Fibroblast of lung (primary cell): ENCODE results near the gene SRPK2. TPM values are rescaled to one million over a fixed set of nuclear protein-coding genes. Genes with fewer than 3 reads are reported as not detected.

ENCODE experiments used
- DNase-seq, 2 donors: peaks; one replicate each; pipeline versions ENCODE4 v3.0.0 to v3.0.0-alpha.2; 2010; ENCODE audit warnings: low read depth in 2 of 2
- H2AFZ ChIP-seq: 2 replicates; pipeline ENCODE4 v1.5.1; 2012; ENCODE audit warnings: low read length, control low read depth, inconsistent platforms
- H3K27ac ChIP-seq: 2 replicates; pipeline ENCODE4 v1.5.1; 2011; ENCODE audit warnings: low read length, control low read depth; ENCODE audit not compliant: insufficient read depth
- H3K27me3 ChIP-seq: 2 replicates; pipeline ENCODE4 v1.5.1; 2011; ENCODE audit warnings: mild to moderate bottlenecking, low read length; ENCODE audit not compliant: control insufficient read depth, insufficient read depth
- H3K36me3 ChIP-seq: 2 replicates; pipeline ENCODE4 v1.5.1; 2011; ENCODE audit warnings: low read length; ENCODE audit not compliant: control insufficient read depth, insufficient read depth
- H3K4me1 ChIP-seq: 2 replicates; pipeline ENCODE4 v1.5.1; 2011; ENCODE audit warnings: low read length; ENCODE audit not compliant: control insufficient read depth, insufficient read depth; ENCODE audit errors: extremely low read depth
- H3K4me2 ChIP-seq: 2 replicates; pipeline ENCODE4 v1.5.1; 2011; ENCODE audit warnings: low read length, control low read depth; ENCODE audit not compliant: insufficient read depth; ENCODE audit errors: extremely low read depth
- H3K4me3 ChIP-seq, 4 experiments: fragments of 200-600 bp in 1 of 4; sonication (generic) in 1 of 4; replicated peaks in 1 of 4; 2 replicates each; pipeline ENCODE4 v1.5.1; 2011 to 2016; ENCODE audit warnings: low read length in 4 of 4, low read depth in 3 of 4, mild to moderate bottlenecking in 3 of 4, control low read depth in 2 of 4, inconsistent platforms in 1 of 4, mixed read lengths in 1 of 4; ENCODE audit not compliant: insufficient read depth in 1 of 4; ENCODE audit errors: control extremely low read depth in 1 of 4
- H3K79me2 ChIP-seq: 2 replicates; pipeline ENCODE4 v1.5.1; 2012; ENCODE audit warnings: mild to moderate bottlenecking, low read length, inconsistent platforms; ENCODE audit not compliant: control insufficient read depth, insufficient read depth
- H3K9ac ChIP-seq: 2 replicates; pipeline ENCODE4 v1.5.1; 2011; ENCODE audit warnings: mild to moderate bottlenecking, low read length, control low read depth; ENCODE audit not compliant: insufficient read depth
- H3K9me3 ChIP-seq: 2 replicates; pipeline ENCODE4 v1.5.1; 2012; ENCODE audit warnings: low read depth, low read length; ENCODE audit not compliant: control insufficient read depth, insufficient read depth
- H4K20me1 ChIP-seq: 2 replicates; pipeline ENCODE4 v1.5.1; 2011; ENCODE audit warnings: low read length; ENCODE audit not compliant: control insufficient read depth, insufficient read depth; ENCODE audit errors: extremely low read depth
- CTCF ChIP-seq, 2 donors: IDR thresholded peaks in 1 of 2; conservative IDR thresholded peaks in 1 of 2; 1 replicate in 1 of 2; 2 replicates in 1 of 2; pipeline ENCODE4 v1.5.1; 2011 to 2012; ENCODE audit warnings: low read length in 2 of 2, control low read depth in 1 of 2, inconsistent platforms in 1 of 2, low read depth in 1 of 2, mild to moderate bottlenecking in 1 of 2
- EZH2 ChIP-seq: IDR thresholded peaks from 2 replicates; pipeline ENCODE4 v1.5.1; 2012; ENCODE audit warnings: low read length, control low read depth, mild to moderate bottlenecking; ENCODE audit errors: missing control alignments
- polyA plus RNA-seq, 2 donors: library from polyadenylated mRNA; depleted of rRNA in 1 of 2; stranded (reverse) in 1 of 2; unstranded in 1 of 2; fragments of >200 nt; gene quantifications; 2 replicates each; pipeline ENCODE4 v1.2.1, GENCODE V29; 2011 to 2012; ENCODE audit warnings: missing spikeins in 1 of 2
- total RNA-seq: library from RNA; depleted of rRNA; stranded (reverse); fragments of >200 nt; gene quantifications from 2 replicates; pipeline ENCODE4 v1.2.1, GENCODE V29; 2014

Gene SRPK2
- total and polyA plus RNA-seq, 2 donors (not counting 1 experiment from before 2014, with no cell fraction given) = 27.8 to 61.8 TPM

- H3K9ac ChIP-seq = no peak overlapping the region
- H3K79me2 ChIP-seq = no peaks in the 10 kb centered on the region
- DNase-seq = no peak
Measured at GRCh38 chr7:105173586-105173985, 215.1 kb downstream of the SRPK2 start.

GRCh38 chr7:105164751-105165150, 224.0 kb downstream of the SRPK2 start:
- Histone ChIP-seq H3K79me2 (no peaks in the 10 kb centered on the region), H3K4me1 (no peaks in the 10 kb centered on the region), H3K9me3 (no peaks in the 10 kb centered on the region), H3K4me2 (no peak overlapping the region), H3K9ac (no peak overlapping the region), H3K36me3 (no peaks in the 10 kb centered on the region), H3K27me3 (no peaks in the 10 kb centered on the region), H3K27ac (no peak overlapping the region), H4K20me1 (no peaks in the 10 kb centered on the region), H3K4me3 (no peak overlapping the region), H2AFZ (no peak overlapping the region)
- no peak for DNase-seq
- no peak for TF ChIP-seq EZH2
- TF ChIP-seq CTCF (conservative IDR thresholded peaks at IDR 0.05 in 1 of 2, IDR thresholded peaks at IDR 0.05 in 1 of 2; ENCODE audit: low read depth in 1 of 2, low read length in 2 of 2) = no peak

More at GRCh38 chr7:105173586-105173985, 215.1 kb downstream of the SRPK2 start:
- no peaks in the 10 kb centered on the region for H4K20me1 ChIP-seq
- no peaks in the 10 kb centered on the region for H3K9me3 ChIP-seq
- no peaks in the 10 kb centered on the region for H3K27me3 ChIP-seq
- H3K27ac ChIP-seq = no peak overlapping the region
- H3K4me1 ChIP-seq = no peaks in the 10 kb centered on the region
- TF ChIP-seq CTCF (conservative IDR thresholded peaks at IDR 0.05 in 1 of 2, IDR thresholded peaks at IDR 0.05 in 1 of 2; ENCODE audit: low read depth in 1 of 2, low read length in 2 of 2) (no peak), EZH2 (no peak)
- no peak overlapping the region for H2AFZ ChIP-seq
- no peak overlapping the region for H3K4me2 ChIP-seq
- no peak overlapping the region for H3K4me3 ChIP-seq
- H3K36me3 ChIP-seq = no peaks in the 10 kb centered on the region

GRCh38 chr7:105163718-105164117, 225.0 kb downstream of the SRPK2 start:
- H3K9me3 ChIP-seq = no peaks in the 10 kb centered on the region
- H4K20me1 ChIP-seq = no peaks in the 10 kb centered on the region
- H3K4me2 ChIP-seq = no peak overlapping the region
- no peak overlapping the region for H3K9ac ChIP-seq
- H3K27me3 ChIP-seq = no peaks in the 10 kb centered on the region
- H3K4me3 ChIP-seq = no peak overlapping the region
- no peak overlapping the region for H2AFZ ChIP-seq
- no peaks in the 10 kb centered on the region for H3K36me3 ChIP-seq
- no peak for DNase-seq
- H3K27ac ChIP-seq = no peak overlapping the region
- no peaks in the 10 kb centered on the region for H3K79me2 ChIP-seq
- TF ChIP-seq CTCF (conservative IDR thresholded peaks at IDR 0.05 in 1 of 2, IDR thresholded peaks at IDR 0.05 in 1 of 2; ENCODE audit: low read depth in 1 of 2, low read length in 2 of 2) = no peak
- TF ChIP-seq EZH2 = no peak
- H3K4me1 ChIP-seq = no peaks in the 10 kb centered on the region
